Measurements from ENCODE around the gene DSE.

DSE gene

DNA sequence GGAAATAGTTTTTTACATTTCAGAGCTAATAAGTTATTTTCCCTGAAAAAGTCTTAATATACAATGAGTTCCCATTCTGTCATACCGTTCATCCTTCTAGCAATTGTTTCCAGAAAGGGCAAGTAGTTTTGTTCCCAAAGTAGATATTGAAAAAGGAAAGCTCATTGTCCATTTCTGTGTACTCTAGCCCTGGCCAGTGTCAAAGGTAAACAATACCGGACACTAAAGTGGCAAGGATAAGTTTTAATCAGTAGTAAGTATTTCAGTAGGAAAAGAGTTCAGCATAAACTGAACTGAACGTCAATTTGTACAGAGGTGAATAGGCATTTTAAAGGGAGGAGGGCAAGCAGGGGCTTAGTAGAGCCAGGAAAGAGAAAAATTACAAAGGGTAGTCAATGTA lies 46.9 kb downstream of the DSE start:
- no peak for DNase-seq

DNA sequence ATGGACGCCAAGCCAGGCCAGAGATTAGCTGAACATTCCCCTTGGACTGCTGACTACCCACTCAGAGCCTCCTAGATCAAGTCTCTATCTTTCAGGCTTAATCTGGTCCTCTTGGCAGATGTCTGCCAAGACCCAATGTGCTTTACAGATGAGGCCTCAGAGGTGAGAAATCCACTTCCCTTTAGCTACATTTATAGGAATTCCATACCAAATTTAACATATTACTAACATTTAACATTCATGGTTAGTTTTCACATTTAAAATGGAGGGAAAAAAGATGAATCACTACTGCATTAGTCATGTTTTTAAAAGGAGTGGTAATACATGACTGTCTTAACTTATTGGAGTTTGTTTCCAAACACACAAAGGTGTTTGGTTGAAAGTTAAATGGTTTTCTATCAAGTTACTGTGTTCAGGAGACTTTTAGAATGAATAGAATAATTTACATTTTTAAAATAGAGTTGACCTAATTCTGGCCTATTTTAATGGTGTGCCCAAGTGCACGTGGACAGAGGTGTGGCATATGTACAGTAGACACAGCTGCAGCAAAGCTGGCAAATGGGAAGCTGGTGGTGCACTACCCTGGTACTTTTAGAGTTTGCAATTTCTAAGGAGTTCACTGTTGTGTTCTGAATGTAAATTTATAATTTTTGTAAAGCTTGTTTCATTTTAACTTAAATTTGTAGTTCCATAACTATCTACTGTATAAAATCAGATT lies 48.5 kb downstream of the DSE start:
- DNase-seq = no peak

DNA sequence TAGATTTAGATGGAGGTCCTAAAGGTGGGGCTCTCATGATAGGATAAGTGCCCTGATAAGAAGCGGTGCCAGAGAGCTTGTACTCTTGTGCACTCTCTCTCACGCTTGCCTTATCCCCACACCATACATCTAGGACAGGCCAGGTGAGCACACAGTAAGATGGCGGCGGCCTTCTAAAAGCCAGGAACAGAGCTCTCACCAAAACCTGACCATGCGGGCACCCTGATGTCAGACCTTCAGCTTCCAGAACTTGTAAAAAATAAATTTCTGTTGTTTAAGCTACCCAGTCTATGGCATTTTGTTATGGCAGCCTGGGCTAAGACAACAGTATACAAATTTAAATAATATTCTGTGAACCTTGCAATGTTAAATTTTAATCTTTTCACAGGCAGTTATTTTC lies 49.6 kb downstream of the DSE start:
- no peak for DNase-seq

DNA sequence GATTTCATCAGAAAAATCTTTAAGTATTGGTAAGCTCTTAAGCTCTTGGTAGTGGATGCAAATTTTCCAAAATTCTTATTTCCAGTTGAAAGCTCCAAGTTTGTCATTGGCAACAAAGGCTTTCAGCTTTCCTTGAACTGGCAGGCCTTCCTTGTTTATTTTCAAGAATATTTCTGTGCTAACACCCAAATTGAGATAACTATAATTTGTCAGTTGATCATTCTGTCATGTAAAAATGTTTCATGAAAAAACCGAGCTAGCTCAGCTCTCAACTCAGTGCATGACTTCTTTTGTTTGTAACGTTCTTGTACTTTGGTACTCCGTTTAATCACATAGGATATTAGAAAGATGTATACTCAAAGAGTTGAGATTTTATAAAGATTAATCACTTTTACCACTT lies 51.5 kb downstream of the DSE start:
- DNase-seq = no peak

DNA sequence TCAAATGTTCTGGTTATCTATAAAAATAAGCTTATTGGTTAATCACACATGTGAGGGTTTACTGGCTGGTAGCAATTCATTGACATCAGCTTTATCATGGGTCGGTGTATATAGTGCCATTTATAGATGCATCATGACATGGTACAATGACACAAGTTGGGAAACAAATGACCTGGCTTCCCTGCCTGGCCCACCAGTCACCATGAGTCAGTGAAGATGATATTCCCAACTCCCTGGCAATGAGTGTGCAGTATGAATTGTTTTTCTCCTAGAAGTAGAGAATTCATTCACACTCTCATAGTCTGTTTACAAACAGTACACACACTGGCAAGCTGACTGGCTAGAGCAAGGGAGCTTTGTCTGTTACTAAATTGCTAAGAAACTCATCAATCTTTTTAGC lies 53.3 kb downstream of the DSE start:
- no peak for DNase-seq

DNA sequence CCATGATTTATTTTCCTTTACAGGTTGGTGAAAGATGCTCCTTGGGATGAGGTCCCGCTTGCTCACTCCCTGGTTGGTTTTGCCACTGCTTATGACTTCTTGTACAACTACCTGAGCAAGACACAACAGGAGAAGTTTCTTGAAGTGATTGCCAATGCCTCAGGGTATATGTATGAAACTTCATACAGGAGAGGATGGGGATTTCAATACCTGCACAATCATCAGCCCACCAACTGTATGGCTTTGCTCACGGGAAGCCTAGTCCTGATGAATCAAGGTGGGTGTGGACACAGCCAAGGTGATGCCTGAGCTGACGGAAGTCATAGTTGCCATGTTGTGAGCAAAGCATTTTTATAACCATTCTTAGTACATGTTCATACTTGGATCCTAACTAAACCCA lies 55.8 kb downstream of the DSE start:
- DNase-seq = no peak

DNA sequence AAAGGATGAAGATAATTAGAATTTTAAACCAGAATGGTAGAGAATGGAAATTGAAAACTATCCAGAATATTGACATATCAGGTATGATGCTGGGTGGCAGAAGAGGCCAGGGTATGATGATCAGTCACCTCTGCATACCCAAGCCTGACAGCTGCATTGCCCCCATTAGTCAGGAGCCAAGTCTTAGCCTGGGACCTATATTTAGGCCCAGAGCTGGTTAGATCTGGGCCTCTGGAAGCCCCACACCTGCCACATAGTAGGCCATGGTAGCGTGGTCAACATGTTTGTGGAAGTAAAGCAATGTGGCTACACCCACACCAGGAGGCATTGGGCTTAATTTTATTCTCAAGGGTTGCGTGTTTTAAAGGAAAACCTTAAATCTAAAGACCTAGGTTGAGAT lies 58.4 kb downstream of the DSE start:
- DNase-seq = no peak

DNA sequence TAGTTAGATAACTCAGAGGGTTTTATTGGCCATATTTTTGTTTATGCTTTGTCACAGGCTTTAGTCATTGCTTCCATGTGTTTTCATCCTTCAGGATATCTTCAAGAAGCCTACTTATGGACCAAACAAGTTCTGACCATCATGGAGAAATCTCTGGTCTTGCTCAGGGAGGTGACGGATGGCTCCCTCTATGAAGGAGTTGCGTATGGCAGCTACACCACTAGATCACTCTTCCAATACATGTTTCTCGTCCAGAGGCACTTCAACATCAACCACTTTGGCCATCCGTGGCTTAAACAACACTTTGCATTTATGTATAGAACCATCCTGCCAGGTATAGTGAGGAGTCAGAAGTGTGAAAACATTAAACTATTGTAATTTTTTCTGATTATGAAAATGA lies 60.1 kb downstream of the DSE start:
- DNase-seq = no peak

DNA sequence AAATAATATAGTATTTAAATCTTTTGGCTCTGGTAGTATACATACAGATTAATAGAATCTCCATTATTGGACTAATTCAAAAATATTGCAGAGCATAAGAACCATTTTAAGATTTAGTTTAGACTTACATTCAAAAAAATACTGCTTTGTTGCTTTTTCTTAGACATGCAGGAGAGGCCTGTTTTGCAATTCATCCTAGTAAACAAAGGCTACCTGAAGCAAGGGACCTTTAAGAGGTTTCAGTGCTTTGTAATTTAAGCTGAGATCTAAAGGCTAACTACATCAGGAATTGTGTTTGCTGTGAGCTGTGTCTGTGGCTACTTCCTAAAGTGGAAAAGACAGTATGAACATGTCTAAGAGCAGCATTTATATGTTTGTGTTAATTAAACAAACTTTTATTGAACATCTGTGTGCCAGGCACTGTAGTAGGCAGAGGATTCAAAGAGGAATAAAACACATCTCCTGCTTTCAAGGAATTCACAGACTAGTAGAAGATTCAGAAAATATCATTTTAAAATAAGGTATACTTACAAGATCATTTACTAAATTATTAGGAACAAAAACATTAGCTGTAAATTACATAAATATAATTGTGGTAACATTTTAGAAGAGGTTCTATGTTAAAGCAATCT lies 61.3 kb downstream of the DSE start:
- no peak for DNase-seq

DNA sequence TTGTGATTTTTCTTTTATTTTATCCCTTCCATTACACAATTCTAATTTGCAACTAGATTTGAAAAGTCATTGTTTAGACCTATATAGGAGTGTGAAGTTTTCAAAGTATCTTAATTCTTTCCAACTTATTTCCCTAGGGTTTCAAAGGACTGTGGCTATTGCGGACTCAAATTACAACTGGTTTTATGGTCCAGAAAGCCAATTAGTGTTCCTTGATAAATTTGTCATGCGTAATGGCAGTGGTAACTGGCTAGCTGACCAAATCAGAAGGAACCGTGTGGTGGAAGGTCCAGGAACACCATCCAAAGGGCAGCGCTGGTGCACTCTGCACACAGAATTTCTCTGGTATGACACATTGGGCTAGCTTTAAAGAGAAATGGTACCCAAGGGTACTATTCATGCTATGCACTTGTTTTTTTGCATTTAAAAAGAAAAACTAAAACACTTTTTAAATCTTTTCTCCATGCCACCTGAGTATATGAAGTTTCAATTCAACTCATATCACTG lies 62.5 kb downstream of the DSE start:
- no peak for DNase-seq

DNA sequence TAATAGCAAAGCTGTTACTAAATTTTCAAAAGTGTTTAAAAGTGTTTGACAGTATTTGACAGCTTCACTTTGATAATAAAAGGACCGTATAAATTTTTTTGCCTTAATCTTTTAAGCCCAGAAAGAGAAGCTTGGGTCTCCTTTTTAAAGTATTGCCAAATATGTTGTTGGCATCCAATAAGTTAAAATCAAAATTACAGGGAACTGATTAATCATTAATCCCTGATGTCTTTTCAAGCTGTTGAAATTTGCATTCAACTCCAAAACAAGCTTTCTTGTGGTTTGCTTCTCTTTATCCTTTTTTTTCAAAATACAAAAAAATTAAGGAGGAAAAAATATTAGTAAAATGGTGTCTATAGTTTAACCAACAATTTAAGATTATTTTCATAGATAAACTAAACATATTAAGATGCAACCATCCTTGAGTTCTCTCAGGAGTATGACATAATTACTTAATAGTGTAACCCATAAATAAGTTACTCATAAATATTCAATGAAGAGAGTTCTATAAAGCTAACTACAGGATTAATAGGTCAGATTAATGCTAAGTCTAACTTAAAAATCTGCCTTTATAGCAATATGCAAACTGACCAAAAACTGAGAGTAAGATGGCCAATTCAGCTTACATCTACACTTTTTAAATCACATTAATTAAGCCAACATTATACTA lies 63.4 kb downstream of the DSE start:
- no peak for DNase-seq

DNA sequence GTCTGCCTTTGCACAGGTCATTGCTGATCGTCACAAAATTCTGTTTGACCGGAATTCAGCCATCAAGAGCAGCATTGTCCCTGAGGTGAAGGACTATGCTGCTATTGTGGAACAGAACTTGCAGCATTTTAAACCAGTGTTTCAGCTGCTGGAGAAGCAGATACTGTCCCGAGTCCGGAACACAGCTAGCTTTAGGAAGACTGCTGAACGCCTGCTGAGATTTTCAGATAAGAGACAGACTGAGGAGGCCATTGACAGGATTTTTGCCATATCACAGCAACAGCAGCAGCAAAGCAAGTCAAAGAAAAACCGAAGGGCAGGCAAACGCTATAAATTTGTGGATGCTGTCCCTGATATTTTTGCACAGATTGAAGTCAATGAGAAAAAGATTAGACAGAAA lies 65.8 kb downstream of the DSE start:
- no peak for DNase-seq

DNA sequence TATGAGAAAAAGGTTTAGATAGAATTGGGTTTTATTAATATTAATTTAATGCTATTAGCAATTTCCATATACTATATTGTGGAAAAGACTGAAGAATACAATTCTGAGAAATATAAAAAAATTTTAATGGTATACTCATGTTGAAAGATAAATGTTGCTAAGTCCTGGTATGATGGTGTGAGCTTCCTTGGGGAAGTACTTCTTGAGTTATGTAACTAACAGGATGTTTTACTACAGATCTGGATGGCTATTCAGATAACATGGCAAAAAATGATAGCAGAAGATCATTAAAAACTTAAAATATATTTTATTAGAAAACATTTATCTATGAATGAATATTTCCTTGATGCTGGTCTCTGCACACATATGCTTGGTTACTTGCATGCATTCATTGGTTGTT lies 66.9 kb downstream of the DSE start:
- no peak for DNase-seq

DNA sequence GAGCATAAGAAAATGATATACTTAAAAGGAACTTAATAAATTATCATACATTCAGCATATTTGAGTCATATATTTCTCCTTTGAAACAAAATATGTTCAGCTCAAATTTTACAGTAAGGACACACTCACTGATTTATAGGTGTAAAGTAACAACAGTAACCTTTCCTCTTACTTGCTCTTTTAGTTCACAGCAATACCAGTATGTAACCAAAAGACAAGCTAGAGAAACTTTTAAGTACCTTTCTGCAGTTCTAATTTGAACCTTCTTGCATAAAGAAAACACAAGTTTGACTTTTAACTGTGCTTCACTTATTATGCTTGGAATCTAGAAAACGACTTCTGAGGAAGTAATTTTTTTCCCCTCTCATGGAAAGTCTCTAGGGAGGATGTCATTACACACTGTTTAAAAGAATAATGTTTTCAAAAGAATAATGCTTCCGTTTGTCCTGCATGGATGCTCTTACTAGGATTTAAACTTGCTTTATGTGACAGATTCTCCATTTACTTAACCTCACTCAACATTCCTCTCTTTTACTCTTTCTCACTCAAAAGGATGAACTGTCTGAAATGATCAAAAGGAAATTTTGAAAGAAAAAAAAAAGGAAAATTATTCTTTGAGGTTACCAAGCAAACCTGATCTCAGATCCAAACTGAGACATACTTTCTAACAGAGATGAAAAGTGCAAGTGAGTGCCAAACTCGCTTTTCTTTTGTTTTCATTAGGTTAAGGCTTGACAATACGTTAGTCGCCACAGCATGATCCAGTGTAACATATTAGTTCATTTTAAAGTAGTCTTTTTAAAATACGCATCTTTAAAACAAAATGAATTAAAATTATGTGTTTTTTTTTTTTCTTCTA lies 68.1 kb downstream of the DSE start:
- no peak for DNase-seq

DNA sequence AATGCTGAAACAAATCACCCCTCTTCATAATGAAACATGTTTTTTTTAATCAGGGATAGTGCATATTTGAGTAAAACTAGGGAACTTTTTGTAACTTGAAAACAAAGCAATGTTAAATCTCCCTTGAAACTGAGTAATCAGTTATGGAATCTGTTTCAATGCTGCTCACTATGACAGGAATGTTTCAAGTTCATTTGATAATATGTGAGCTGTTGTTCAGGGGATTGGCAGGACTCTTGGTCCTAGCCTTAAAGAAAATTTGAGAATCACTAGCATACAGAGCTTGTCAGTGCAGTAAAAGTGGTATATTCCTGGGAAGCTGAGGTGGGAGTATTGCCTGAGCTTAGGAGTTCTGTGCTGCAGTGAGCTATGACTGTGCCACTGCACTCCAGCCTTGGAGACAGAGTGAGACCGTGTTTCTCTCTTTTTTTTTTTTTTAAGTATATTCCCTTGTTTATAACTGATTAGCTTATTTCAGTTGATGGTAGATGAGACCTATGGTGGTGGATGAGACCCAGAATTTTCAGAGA lies 68.8 kb downstream of the DSE start:
- no peak for DNase-seq

DNA sequence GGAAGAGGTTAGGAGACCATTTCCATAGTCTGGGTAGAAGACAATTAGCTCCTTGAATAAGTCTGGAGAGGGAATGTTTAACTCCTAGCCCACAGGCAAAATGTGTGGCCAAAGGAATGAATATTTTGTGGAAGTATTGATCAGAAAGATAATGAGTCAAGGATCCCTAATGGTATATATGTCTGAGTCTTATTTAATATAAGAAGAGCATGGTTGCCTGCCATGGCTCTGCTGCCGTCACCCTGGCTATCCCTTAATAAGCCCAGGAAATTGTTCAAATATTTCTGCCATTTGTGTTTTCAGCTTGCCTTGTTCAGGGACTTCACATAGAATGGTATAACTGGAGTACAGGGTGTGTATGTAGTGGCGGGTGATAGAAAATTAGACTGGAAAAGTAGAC lies 72.4 kb downstream of the DSE start:
- DNase-seq = no peak

DNA sequence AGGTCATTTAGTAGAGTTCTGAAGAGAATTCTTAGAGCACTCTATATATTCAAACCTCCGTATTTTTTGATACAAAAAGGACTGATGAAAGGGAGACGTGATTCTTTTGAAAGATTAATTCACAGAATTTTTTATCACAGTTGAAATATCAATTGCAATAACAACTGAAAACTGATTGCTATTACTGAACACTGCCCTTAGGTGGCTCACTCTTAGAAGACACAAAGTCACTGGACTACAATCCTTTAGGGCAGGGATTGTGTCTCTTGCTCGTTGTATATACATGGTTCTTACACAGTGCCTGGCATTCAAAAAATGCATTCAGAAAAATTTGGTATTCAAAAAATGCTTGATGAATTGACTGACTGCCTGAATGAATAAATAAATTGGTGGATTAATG lies 73.3 kb downstream of the DSE start:
- DNase-seq = peak in 1 of 5 donors; percentile 28

DNA sequence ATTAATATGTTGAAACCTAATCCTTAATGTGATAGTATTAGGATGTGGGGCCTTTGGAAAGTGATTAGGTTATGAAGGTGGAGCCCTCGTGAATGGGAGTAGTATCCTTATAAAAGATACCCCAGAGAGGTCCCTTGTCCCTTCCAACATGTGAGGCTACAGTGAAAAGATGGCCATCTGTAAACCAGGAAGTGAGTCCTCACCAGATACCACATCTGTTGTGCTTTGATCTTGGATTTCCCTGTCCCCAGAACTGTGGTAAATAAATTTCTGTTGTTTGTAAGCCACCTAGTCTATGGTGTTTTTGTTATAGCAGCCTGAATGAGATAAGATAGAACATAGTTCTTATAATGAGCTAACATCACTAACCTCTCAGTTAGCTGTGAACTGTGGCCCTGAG lies 73.8 kb downstream of the DSE start:
- DNase-seq = no peak

DNA sequence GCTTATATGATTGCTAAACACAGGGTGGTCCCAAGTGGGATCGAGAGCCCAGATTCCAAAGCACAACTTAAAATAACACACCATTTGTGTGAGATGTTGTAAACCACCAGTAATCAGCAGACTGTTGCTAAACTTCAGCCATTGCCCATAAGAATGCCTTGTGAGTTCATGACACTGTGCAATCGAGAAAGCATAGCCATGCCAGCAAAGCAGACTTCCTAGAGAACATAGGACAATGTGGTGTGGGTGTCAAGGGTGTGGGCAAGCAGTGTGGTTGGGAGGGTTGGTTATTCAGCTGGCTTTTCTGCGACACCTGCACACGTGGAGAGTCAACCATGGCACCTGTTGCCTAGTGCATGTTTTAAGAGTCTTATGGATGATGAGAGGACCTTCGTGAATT lies 74.4 kb downstream of the DSE start:
- no peak for DNase-seq

DNA sequence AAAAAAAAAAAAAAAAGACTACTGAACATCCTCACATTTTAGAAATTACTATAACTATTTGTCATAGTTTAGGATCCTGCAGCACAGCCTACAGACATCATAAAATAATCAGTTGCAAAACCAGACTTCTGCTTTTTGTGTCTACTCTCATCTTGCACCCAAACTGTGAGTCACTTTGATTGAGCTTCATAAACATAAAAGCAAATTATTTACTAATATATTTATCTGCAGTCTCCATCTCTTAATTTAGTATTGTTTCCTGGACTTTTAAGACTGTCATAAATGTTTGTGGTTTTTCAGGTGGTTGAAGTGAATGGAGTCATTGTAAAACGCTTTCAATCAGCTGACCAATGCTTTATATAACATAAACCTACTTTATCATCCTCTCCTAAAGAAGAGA lies 75.7 kb downstream of the DSE start:
- no peak for DNase-seq

DNA sequence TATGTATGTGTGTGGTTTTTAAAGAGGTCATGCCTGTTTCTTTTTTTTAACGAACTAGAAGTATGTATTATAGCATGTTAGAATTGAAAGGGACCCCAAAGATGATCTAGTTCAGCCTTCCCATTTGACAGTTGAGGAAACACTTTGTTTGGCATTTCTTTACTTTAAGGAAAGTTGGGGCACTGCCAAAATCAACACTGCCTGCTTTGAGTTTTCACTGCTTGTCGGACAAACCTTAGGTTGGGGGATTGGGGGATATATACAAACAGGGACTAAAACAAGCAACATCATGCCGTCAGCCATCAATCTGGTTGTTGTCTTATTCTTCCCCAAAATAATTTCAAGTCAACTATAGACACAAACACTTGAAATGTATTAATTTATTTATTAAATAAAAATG lies 76.3 kb downstream of the DSE start:
- DNase-seq = no peak

DNA sequence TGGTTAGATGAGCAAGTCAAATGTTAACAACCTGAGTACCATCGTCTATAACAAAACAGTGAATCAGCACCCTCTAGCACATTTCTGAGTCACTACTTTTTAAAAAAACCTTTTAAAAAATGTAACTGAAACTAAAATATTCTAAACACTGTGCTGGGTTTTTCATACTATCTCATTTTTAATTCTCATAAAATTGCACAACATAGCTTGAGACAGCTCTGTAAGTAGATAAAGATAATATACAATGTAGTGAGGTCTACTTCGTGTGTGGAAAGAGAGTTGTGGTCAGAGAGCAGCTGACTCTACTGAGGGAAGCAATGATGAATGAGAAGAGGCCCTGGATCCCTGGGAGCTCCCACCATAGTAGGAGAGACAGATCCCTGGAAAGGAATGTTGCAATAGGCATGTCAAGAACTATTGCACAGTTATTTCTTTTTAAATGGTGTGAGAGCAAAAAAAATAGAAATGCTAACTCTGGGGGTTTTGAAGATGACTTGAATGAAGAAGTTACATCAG lies 76.8 kb downstream of the DSE start:
- no peak for DNase-seq

DNA sequence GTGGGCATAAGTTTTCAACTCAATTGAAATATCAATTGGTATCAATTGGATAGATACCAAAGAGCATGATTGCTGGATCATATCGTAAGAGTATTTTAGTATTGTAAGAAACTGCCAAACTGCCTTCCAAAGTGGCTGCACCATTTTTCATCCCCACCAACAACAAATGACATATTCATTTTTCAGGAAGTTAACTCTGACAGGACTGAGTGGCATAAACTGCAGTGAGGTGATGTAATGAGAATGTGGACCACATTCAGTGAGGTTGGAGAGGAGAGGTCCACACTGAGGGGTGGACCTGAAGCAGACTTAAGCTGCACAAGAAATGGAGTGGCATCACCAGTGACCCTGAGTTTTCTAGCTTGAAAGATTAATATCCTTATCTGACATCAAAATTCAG lies 78.8 kb downstream of the DSE start:
- DNase-seq = no peak
